ENCODE measurements around the gene PROK1. TPM values are rescaled to one million over a fixed set of nuclear protein-coding genes. Genes with fewer than 3 reads are reported as not detected.

PROK1 gene
- total RNA-seq, 1 experiment from 2014 or later = not detected

DNA sequence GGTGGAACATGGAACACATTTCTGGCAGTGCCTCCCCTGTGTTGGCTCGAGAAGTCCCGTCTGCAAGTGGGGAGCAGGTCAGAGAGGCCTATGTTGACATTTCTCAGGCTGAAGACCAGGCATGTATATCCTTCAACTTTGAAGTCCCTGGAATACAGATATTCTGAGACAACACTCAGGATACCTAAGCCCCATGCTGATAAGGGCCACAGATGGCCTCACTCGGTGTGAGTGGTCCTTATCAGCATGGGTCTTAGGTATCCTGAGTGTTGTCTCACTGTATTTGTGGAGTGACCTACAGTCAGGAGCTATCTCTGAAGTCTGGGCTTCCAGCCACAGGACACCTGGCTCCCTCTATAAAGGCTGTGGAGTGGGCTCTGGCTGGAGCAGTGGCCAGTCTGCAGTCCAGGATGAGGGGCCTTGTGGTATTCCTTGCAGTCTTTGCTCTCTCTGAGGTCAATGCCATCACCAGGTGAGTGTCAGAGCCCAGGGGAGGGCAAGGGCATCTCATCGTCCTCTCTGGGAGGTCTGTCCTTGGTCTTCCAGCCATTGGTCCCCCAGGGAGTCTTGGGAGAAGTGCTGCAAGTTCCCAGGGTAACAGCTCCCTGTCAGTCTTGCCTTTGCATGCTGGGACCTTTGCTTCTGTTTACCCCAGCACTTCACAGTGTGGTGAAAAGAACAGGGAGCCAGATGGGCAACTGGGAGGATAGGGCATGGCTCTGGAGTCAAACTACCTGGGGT, 29.6 kb downstream of the PROK1 start:
- H3K4me3 ChIP-seq (ENCODE audit: low read depth, low read length, poor library complexity, severe bottlenecking) = no peak overlapping the region
- H3K27me3 ChIP-seq (replicated peaks; ENCODE audit: insufficient read depth, low read depth, low read length, poor library complexity) = no peaks in the 10 kb centered on the region
- H3K9me3 ChIP-seq (ENCODE audit: low read depth, low read length, poor library complexity, severe bottlenecking) = no peaks in the 10 kb centered on the region
- H3K27ac ChIP-seq (ENCODE audit: low read depth, low read length, poor library complexity, severe bottlenecking) = no peak overlapping the region
- TF ChIP-seq, protein P1, sequence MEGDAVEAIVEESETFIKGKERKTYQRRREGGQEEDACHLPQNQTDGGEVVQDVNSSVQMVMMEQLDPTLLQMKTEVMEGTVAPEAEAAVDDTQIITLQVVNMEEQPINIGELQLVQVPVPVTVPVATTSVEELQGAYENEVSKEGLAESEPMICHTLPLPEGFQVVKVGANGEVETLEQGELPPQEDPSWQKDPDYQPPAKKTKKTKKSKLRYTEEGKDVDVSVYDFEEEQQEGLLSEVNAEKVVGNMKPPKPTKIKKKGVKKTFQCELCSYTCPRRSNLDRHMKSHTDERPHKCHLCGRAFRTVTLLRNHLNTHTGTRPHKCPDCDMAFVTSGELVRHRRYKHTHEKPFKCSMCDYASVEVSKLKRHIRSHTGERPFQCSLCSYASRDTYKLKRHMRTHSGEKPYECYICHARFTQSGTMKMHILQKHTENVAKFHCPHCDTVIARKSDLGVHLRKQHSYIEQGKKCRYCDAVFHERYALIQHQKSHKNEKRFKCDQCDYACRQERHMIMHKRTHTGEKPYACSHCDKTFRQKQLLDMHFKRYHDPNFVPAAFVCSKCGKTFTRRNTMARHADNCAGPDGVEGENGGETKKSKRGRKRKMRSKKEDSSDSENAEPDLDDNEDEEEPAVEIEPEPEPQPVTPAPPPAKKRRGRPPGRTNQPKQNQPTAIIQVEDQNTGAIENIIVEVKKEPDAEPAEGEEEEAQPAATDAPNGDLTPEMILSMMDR (conservative IDR thresholded peaks at IDR 0.05; ENCODE audit: low read depth, low read length) = no peak
- TF ChIP-seq EZH2 (IDR thresholded peaks at IDR 0.05; ENCODE audit: borderline replicate concordance, low read depth, low read length, poor library complexity, severe bottlenecking) = no peak
- DNase-seq (ENCODE audit: low spot score) = no peak
- POLR2A ChIA-PET (ENCODE audit: low non-redundant PET) = no interaction called here
- no TSS peak for BruUV-seq (replicated peaks)
- intact Hi-C loops (cut with micrococcal nuclease; ENCODE audit: unreplicated experiment) = no loop called here
- CTCF ChIA-PET = no interaction called here
- H3K36me3 ChIP-seq (ENCODE audit: insufficient read depth, low read length, poor library complexity, severe bottlenecking) = no peaks in the 10 kb centered on the region
- H3K4me1 ChIP-seq (ENCODE audit: insufficient read depth, low read length, poor library complexity, severe bottlenecking) = no peaks in the 10 kb centered on the region

DNA sequence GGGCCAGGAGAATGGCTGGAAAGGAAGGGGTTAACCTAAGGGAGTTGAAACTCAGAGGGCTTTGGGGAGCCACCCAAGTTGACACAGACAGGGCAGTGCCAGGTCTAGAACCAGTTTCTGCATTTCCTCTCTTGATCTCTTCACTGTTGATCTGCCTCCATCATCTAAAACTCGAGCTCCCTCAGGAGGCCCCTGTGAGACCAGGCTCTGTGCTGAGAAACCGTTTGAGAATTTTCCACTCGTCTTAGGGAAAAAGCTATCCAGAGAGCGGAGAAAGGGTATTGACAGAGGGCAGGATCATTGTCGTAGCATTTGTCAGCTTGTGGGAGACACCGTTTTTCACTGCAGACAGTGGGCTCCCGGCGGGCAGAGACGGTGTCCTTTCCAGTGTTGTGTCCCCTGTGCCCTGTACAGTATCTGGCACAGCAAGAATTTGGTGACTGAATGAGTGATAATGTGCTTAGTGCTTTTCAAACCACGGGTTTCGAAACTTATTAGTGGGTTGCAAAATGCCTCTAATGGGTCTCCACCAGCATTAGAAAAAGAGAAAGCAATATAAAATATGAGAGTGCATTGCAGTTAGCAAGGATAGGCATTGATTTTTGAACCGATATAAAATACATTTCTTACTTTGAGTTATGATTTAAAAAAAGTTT, 31.1 kb downstream of the PROK1 start:
- Histone ChIP-seq H3K36me3 (ENCODE audit: insufficient read depth, low read length, poor library complexity, severe bottlenecking) (no peaks in the 10 kb centered on the region), H3K27ac (ENCODE audit: low read depth, low read length, poor library complexity, severe bottlenecking) (no peak overlapping the region), H3K27me3 (replicated peaks; ENCODE audit: insufficient read depth, low read depth, low read length, poor library complexity) (no peaks in the 10 kb centered on the region), H3K9me3 (ENCODE audit: low read depth, low read length, poor library complexity, severe bottlenecking) (no peaks in the 10 kb centered on the region), H3K4me1 (ENCODE audit: insufficient read depth, low read length, poor library complexity, severe bottlenecking) (no peaks in the 10 kb centered on the region), H3K4me3 (ENCODE audit: low read depth, low read length, poor library complexity, severe bottlenecking) (no peak overlapping the region)
- DNase-seq (ENCODE audit: low spot score) = no peak
- BruUV-seq (replicated peaks) = no TSS peak
- no peak for TF ChIP-seq EZH2 (IDR thresholded peaks at IDR 0.05; ENCODE audit: borderline replicate concordance, low read depth, low read length, poor library complexity, severe bottlenecking)
- TF ChIP-seq, protein P1 (conservative IDR thresholded peaks at IDR 0.05; ENCODE audit: low read depth, low read length) = no peak
- intact Hi-C loops (cut with micrococcal nuclease; ENCODE audit: unreplicated experiment) = no loop called here
- ChIA-PET POLR2A (ENCODE audit: low non-redundant PET) (no interaction called here), CTCF (interaction anchor here (0.6 to 1.4 kb wide), 2 partner anchors 14 to 279 kb away, joined by 3 to 7 read pairs; no protein-coding TSS in a partner anchor)

DNA sequence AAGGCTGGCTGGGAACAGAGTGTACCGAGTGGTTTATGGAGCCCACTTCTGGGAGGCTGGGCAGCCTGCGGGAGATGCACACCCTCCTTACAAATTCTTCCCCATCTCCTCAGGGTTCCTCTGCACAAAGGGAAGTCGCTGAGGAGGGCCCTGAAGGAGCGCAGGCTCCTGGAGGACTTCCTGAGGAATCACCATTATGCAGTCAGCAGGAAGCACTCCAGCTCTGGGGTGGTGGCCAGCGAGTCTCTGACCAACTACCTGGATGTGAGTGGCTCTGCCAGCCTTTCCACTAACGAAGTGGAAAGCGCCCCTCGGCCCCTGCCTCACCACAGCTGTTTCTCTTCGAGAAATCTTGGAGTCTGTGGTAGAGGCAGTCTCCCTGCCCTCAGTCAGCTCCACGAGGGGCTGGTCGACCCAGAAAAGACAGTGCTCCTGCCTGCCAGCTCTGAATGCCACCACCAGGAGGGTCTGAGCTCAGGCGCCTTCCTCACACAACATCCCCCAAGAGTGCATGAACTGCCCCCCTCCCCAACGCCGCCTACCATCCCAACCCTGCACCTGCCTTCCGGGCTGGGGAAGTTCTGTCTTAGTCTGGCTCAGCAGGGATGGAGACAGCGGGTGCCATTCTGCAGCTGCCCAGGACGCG, 31.8 kb downstream of the PROK1 start:
- no peaks in the 10 kb centered on the region for H3K27me3 ChIP-seq (replicated peaks; ENCODE audit: insufficient read depth, low read depth, low read length, poor library complexity)
- ChIA-PET CTCF (interaction anchor here (0.6 to 1.4 kb wide), 2 partner anchors 13 to 279 kb away, joined by 3 to 7 read pairs; no protein-coding TSS in a partner anchor), POLR2A (ENCODE audit: low non-redundant PET) (no interaction called here)
- DNase-seq (ENCODE audit: low spot score) = no peak
- TF ChIP-seq EZH2 (IDR thresholded peaks at IDR 0.05; ENCODE audit: borderline replicate concordance, low read depth, low read length, poor library complexity, severe bottlenecking) = no peak
- TF ChIP-seq, protein P1 (conservative IDR thresholded peaks at IDR 0.05; ENCODE audit: low read depth, low read length) = no peak
- H3K4me3 ChIP-seq (ENCODE audit: low read depth, low read length, poor library complexity, severe bottlenecking) = no peak overlapping the region
- no peaks in the 10 kb centered on the region for H3K9me3 ChIP-seq (ENCODE audit: low read depth, low read length, poor library complexity, severe bottlenecking)
- H3K27ac ChIP-seq (ENCODE audit: low read depth, low read length, poor library complexity, severe bottlenecking) = no peak overlapping the region
- H3K4me1 ChIP-seq (ENCODE audit: insufficient read depth, low read length, poor library complexity, severe bottlenecking) = no peaks in the 10 kb centered on the region
- no peaks in the 10 kb centered on the region for H3K36me3 ChIP-seq (ENCODE audit: insufficient read depth, low read length, poor library complexity, severe bottlenecking)
- no TSS peak for BruUV-seq (replicated peaks)
- intact Hi-C loops (cut with micrococcal nuclease; ENCODE audit: unreplicated experiment) = no loop called here

Measured in A673 (cell line).